KMS-11 (cell line): Measurements from ENCODE around the gene NCAPH2.

Source experiments
- H2AFZ ChIP-seq: fragments of 200-600 bp; sonication (generic); 2 replicates; pipeline ENCODE4 v1.6.1; 2016; ENCODE audit warnings: antibody characterized with exemption, mixed run types, low read depth
- H3K27ac ChIP-seq: fragments of 200-600 bp; sonication (generic); 2 replicates; pipeline ENCODE4 v1.6.1; 2016; ENCODE audit warnings: mild to moderate bottlenecking, mixed run types
- H3K27me3 ChIP-seq: fragments of 200-600 bp; sonication (generic); 2 replicates; pipeline ENCODE4 v1.6.1; 2017; ENCODE audit warnings: mild to moderate bottlenecking, low read depth, mixed run types, moderate library complexity; ENCODE audit not compliant: insufficient read depth
- H3K36me3 ChIP-seq: fragments of 200-600 bp; sonication (generic); 2 replicates; pipeline ENCODE4 v1.6.1; 2017; ENCODE audit warnings: mild to moderate bottlenecking, mixed run types; ENCODE audit not compliant: insufficient read depth
- H3K4me1 ChIP-seq: fragments of 200-600 bp; sonication (generic); 2 replicates; pipeline ENCODE4 v1.6.1; 2016; ENCODE audit warnings: mild to moderate bottlenecking, low read depth, mixed run types; ENCODE audit not compliant: poor library complexity, severe bottlenecking
- H3K4me2 ChIP-seq: fragments of 200-600 bp; sonication (generic); 2 replicates; pipeline ENCODE4 v1.7.0; 2016; ENCODE audit warnings: mild to moderate bottlenecking, mixed run types
- H3K4me3 ChIP-seq: fragments of 200-600 bp; sonication (generic); IDR thresholded peaks from 2 replicates; pipeline ENCODE4 v1.6.1; 2017; ENCODE audit warnings: low read depth, low read length, mixed read lengths; ENCODE audit not compliant: insufficient read depth
- H3K79me2 ChIP-seq: fragments of 200-600 bp; sonication (generic); 2 replicates; pipeline ENCODE4 v1.6.1; 2016; ENCODE audit warnings: low read depth, mixed run types; ENCODE audit not compliant: insufficient read depth
- H3K9ac ChIP-seq: fragments of 200-600 bp; sonication (generic); 2 replicates; pipeline ENCODE4 v1.6.1; 2016; ENCODE audit warnings: mild to moderate bottlenecking, mixed run types
- H4K20me1 ChIP-seq: fragments of 200-600 bp; sonication (generic); 2 replicates; pipeline ENCODE4 v1.6.1; 2016; ENCODE audit warnings: mild to moderate bottlenecking, mixed run types; ENCODE audit not compliant: insufficient read depth
- TF ChIP-seq, protein P1 (sequence below): fragments of 200-600 bp; sonication (generic); conservative IDR thresholded peaks from 2 replicates; pipeline ENCODE4 v1.6.1; 2017; ENCODE audit warnings: low read depth, mild to moderate bottlenecking, antibody characterized with exemption, low read length, moderate library complexity, mixed read lengths

NCAPH2 gene

DNA sequence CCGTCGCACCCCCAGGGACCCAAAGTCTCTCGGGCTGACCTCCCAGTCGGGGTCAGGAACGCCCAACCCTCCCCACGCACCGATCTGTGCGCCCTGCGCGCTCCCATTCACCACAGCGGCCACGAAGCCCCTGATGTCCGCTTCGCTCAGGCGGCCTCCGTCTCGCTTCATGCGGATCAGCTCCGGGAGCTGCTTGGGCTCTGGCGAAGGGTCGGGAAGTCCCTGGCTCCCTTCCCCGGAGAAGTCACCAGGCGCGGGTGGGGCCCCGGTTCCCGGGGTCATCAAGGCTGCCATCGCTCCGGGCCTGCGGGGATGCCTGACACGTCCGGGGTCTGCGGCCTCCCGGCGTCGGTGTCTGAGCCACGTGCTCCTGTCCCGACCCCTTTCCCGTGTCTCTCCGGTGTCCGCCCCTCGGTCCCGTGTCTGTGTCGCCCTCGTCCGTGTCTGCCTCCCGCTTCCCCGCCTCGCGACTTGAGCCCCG is 21.4 kb downstream of the NCAPH2 start:
- H3K36me3 ChIP-seq, result no peaks in the 10 kb centered on the region
- H3K27me3 ChIP-seq, result no peaks in the 10 kb centered on the region
- H2AFZ ChIP-seq, result no peak overlapping the region
- H3K27ac ChIP-seq, result no peak overlapping the region
- H4K20me1 ChIP-seq, result no peaks in the 10 kb centered on the region
- peaks cover 10% of the 10 kb centered on the region for H3K4me1 ChIP-seq
- H3K4me3 ChIP-seq, result no peak overlapping the region
- no peak overlapping the region for H3K9ac ChIP-seq
- no peaks in the 10 kb centered on the region; the same call in 1 of the 2 replicates for H3K79me2 ChIP-seq
- no peak overlapping the region for H3K4me2 ChIP-seq
- TF ChIP-seq, protein P1, sequence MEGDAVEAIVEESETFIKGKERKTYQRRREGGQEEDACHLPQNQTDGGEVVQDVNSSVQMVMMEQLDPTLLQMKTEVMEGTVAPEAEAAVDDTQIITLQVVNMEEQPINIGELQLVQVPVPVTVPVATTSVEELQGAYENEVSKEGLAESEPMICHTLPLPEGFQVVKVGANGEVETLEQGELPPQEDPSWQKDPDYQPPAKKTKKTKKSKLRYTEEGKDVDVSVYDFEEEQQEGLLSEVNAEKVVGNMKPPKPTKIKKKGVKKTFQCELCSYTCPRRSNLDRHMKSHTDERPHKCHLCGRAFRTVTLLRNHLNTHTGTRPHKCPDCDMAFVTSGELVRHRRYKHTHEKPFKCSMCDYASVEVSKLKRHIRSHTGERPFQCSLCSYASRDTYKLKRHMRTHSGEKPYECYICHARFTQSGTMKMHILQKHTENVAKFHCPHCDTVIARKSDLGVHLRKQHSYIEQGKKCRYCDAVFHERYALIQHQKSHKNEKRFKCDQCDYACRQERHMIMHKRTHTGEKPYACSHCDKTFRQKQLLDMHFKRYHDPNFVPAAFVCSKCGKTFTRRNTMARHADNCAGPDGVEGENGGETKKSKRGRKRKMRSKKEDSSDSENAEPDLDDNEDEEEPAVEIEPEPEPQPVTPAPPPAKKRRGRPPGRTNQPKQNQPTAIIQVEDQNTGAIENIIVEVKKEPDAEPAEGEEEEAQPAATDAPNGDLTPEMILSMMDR, result no peak

DNA sequence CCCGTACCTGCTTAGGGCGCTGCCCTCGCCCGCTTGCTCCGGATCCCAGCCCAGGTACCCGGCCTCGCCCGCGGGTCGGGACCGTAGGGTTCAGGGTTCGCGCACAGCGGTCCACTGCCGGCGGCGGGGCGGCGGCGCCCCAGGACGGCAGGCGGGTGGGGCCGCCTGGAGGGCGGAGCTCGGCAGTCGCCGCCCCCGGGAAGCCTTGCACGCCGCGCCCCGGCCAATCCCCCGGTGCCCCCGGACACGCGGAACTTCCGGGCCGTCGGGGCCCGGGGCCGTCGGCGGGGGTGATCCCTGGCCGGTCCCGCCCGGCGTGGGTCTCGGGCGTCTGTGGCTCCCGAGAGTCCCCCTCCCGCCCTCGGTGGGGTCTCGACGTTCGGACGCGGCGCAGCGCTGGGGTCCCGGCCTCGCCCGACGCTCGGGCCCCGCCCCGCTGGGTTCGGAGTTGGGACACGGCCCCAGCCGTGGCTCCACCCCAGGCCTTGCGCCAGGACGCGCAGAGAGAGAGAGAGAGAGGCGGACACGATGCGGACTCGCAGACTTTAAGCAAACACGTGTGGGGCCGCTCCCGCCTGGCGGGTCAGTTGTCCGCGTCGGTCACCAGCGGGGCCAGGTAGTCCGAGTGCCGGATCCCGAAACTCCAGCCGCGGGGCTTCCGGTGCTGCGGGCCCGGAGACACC is 22.0 kb downstream of the NCAPH2 start, which contains the start of gene TYMP:
TSS of gene TYMP (minus strand) at position 116 of the 683 bp plus-strand sequence. CDS start 303 bp downstream, outside the sequence.
- Histone ChIP-seq H3K27ac (peak within 1 kb of the TSS; percentile 91), H3K9ac (peak within 1 kb of the TSS; percentile 93), H3K4me2 (peak within 1 kb of the TSS; percentile 54; the same call in 1 of the 2 replicates), H2AFZ (no peak within 1 kb of the TSS), H4K20me1 (no peaks in the 10 kb centered on the region), H3K4me1 (peaks cover 13% of the 10 kb centered on the region), H3K4me3 (no peak within 1 kb of the TSS), H3K36me3 (no peaks in the 10 kb centered on the region), H3K27me3 (no peaks in the 10 kb centered on the region), H3K79me2 (no peaks in the 10 kb centered on the region)
- TF ChIP-seq, protein P1, result no peak

DNA sequence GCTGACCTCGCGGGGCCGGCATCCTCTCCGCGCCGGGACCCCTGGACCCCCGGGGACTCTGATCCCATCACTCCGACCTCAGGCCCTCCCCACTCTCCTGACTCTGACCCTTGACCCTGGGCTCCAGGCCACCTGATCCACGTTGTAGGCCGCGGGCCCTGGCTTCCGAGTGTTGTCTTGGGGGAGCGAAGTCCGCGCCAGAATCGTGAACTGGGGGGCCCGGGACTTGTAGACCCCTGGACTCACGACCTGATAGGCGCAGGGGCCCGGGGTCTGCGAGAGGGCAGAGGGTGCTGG is 22.5 kb downstream of the NCAPH2 start:
- H3K4me2 ChIP-seq, result peak overlapping the region; percentile 54; the same call in 1 of the 2 replicates
- H3K36me3 ChIP-seq, result no peaks in the 10 kb centered on the region
- H3K27ac ChIP-seq, result peak overlapping the region; percentile 91
- H3K79me2 ChIP-seq, result no peaks in the 10 kb centered on the region
- no peak overlapping the region for H2AFZ ChIP-seq
- peak overlapping the region; percentile 93 for H3K9ac ChIP-seq
- H3K4me1 ChIP-seq, result peaks cover 18% of the 10 kb centered on the region
- H3K4me3 ChIP-seq, result no peak overlapping the region
- H4K20me1 ChIP-seq, result no peaks in the 10 kb centered on the region
- H3K27me3 ChIP-seq, result no peaks in the 10 kb centered on the region
- TF ChIP-seq, protein P1, result no peak

DNA sequence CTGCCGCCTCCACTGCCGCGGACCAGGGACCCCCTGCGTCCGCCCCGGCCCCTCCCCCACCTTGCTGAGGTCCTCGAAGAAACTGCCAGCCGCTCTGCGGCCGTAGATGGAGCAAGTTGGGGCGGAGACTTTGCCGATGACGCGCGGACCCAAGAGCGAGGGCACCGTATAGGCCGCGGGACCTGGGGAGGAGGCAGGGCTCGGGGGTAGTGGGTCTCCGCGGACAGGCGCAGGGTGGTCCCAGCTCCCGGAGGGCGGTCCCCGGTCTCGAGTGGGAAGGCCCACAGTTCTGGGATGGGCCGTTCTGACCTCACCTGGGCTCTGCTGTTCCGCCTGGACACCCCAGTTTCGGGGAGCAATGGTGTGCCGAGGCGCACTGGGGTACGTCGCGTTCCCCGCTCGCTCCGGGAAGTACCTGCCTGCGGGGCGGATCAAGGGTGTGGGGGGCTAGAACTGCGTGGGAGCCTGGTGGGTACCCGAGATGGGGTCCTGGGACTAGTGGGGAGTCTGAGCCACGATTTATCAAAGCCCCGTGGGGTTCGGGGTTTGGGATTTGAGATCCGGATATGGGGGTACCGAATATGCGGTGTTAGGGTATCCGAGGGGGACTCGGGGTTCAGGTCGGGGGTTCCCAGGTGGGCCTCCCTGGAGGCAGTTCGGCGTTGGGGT is 23.0 kb downstream of the NCAPH2 start:
- peak overlapping the region; percentile 91 for H3K27ac ChIP-seq
- peak overlapping the region; percentile 54; the same call in 1 of the 2 replicates for H3K4me2 ChIP-seq

More for the DNA sequence above, 23.0 kb downstream of the NCAPH2 start:
- Histone ChIP-seq H2AFZ (peak overlapping the region; percentile 22; the same call in 1 of the 2 replicates), H3K36me3 (no peaks in the 10 kb centered on the region), H3K79me2 (no peaks in the 10 kb centered on the region), H3K4me1 (peaks cover 23% of the 10 kb centered on the region), H3K4me3 (no peak overlapping the region), H3K27me3 (no peaks in the 10 kb centered on the region), H4K20me1 (no peaks in the 10 kb centered on the region), H3K9ac (peak overlapping the region; percentile 93)
- TF ChIP-seq, protein P1, result no peak
